HG03354 (cell line): ENCODE results near the gene CCDC107.

ENCODE experiments used
- ATAC-seq: cut with Tn5 transposase; IDR thresholded peaks from one replicate; pipeline ENCODE4 v1.9.1; 2021; ENCODE audit warnings: mild to moderate bottlenecking; ENCODE audit not compliant: unreplicated experiment, poor library complexity, severe bottlenecking

CCDC107 gene

DNA sequence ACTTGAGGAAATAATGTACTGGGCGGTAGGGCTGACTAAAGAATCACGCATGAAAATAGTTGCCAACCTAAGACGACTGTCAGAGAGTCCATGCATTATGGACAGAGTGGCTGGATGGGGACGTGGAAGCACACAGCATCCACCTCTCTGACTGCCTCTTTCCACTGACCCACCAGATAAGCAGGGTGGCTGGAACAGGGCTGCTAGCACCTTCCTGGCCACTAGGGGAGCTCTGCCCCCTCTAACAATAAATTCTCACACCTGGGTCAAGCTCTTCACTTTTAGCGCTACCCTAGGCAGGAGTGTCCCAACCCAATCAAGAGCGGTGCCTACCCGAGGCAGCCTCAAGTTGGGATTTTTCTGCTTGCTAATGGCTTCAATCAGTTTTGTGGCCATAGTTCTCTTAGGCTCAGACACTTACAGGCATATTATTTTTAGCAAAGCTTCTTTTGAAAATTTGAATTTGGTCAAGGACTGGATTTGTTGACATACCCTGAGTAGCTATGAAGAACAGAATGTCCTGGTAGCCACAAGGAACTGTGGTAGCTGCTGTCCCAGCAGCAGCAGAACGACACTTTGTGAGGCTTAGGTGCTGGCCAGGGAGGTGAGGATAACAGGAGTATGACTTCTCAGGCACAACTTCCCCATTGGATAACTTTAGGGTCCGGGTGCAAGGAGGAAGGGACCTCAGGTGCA lies 38.6 kb downstream of the CCDC107 start:
- ATAC-seq, result peak; percentile 79

GRCh38 chr9:35697486-35697885 lies 39.4 kb downstream of the CCDC107 start:
- ATAC-seq, result no peak

GRCh38 chr9:35698231-35698630 lies 40.1 kb downstream of the CCDC107 start:
- no peak for ATAC-seq

GRCh38 chr9:35700031-35700430 lies 41.9 kb downstream of the CCDC107 start:
- ATAC-seq, result no peak

DNA sequence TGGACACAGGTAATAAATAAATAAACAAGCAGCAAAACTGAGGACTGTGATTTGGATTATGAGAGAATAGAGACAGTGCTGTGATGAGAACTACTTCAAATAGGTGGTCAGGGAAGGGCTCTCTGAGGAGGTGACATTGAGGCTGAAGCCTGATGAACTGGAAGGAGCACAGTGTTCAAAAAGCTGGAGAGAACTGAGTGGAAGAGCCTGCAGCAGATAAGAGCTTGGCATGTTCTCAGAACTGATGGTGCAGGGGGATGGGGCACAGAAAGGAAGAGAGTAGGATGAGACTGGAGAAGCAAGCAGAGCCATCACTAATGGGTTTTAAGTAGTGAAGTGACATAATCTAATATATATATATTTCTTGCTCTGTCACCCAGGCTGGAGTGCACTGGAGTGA lies 42.9 kb downstream of the CCDC107 start:
- no peak for ATAC-seq

- no peak for ATAC-seq
Measured at GRCh38 chr9:35702696-35703095, 44.6 kb downstream of the CCDC107 start.

GRCh38 chr9:35703906-35704672 lies 46.0 kb downstream of the CCDC107 start:
- ATAC-seq, result no peak

DNA sequence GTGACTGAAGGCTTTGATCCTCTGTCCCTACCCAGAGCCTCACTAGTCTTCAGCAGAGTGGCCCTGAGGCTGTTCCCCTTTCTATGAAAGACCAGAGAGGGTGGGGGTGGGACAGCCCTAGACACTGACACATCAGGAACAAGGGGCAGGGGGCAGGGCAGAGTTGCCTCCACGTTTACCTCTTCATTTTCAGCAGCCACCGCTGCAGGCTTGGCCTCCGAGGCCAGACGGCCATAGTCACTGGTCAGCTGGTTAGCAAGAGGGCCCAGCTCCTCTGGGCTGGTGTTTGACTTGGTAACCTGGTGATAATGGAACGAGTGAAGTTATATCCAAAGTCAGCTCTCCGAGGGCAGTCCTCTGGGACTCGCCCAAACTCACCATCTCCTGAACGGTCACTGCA lies 47.3 kb downstream of the CCDC107 start:
- ATAC-seq, result no peak

DNA sequence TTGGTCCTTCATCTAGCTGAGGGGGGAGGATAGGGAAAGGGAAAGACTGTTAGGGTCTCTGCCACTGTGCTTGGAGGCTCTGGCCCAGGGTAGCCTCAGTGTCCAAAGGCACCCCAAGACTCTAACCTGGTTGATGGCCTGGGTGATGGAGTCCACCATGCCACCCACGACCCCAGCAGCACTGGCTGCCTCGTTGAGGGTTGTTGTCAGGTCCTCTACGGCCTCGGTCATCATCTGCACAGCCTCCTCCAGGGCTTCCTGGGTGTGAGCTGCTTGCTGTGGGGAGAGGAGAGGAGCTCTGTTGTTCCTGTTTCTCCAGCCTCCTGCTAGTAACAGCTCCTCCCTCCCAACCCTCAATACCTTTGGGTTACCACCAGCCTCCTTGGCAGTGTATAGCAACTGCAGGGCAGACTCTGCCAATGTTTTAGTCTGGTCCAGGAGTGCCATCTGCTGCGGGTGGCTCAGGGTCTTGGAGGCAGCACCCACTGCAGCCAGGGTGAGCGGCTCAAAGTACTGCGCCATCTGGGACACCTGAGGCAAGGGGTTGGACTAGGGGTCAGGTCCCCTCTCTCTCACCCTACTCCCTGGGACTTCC lies 47.8 kb downstream of the CCDC107 start:
- ATAC-seq, result no peak

DNA sequence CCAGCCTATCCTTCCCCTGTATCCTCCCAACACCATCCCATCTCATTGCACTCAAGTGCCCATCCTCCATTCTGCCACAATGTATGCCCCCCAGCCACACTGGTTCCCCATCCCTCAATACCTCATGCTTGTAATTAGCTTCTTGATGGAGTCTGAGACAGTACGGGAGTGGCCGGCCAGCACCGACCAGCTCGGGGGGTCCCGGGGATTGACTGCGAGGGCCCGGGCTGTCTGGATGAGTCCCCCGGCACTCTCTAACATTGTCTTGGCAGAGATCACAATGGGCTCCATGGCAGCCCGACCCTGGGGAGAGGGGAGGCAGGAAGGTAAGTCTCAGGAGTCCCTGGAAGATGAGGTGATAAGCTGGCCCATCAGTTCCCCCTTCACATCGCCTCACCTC lies 48.9 kb downstream of the CCDC107 start:
- no peak for ATAC-seq

DNA sequence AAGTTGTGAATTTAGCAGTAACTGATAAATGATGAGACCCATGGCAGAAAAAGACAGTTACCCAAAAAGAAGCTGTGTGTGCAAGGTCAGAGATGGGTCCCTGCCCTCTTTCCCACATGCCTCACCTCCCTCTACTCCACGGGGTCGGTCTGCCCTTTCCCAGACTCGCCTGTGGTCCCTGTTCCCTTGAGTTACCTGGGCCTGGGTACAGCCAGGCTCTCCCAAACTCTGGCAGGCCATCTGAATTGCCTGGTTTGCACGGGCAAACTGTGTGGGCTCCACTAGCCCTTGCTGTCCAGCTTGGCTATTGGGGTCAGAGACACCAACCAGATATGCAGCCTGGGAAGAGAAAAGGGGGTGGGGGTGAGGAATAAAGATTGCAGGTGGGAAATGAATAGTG lies 50.1 kb downstream of the CCDC107 start:
- ATAC-seq, result no peak

DNA sequence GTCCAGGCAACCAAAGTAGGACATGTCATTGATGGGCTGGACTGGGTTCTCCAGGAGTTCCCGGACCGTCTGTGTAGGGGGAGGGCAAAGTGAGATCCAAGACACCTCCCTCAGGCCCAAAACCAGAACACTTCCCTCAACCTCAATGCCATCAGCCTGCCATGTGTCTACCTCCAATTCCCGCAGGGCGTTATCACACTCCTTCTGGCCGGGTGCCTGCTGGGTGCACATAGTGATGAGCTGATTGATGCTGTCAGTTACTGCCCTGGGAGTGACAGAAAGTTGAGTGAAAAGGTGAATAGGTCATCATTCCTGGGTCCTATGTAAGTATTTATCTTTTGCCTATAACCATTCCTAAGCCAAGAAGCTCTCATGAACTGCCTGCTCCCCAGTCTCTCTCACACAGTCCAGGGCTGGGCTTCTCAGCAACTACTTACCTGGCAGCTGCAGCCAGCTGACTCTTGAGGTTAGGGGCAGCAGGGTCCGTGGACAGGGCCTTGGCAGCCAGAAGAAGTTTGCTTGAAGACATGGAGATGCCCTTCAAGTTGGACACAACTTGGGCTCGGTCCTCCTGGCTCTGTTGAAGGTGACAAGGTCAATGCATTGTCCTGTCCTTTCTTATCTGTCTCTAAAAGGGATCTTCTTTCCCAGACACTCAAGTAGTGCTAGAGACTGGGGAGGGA lies 52.9 kb downstream of the CCDC107 start:
- no peak for ATAC-seq
